BJ (cell line): ENCODE data around the gene RASSF4. TPM values are rescaled to one million over a fixed set of nuclear protein-coding genes. Genes with fewer than 3 reads are reported as not detected.

Experiments
- CTCF ChIA-PET: fragments of 350-600 bp; formaldehyde crosslinking; extraction: SDS; loops from one replicate; lab custom pipeline; 2021; ENCODE audit warnings: antibody characterized with exemption, inconsistent platforms; lab: Yijun Ruan, JAX
- POLR2A ChIA-PET: fragments of 300-600 bp; sonication (Branson Sonifier 250); formaldehyde crosslinking; extraction: SDS; loops from one replicate; lab custom pipeline; 2021; ENCODE audit warnings: antibody characterized with exemption; lab: Charles Lee
- DNase-seq: peaks from one replicate; pipeline ENCODE4 v3.0.0-alpha.2; 2011; ENCODE audit warnings: low read depth
- H3K27me3 ChIP-seq: 2 replicates; pipeline ENCODE4 v1.6.0; 2011; ENCODE audit warnings: low read length; ENCODE audit not compliant: control insufficient read depth, insufficient read depth
- H3K36me3 ChIP-seq: 2 replicates; pipeline ENCODE4 v1.5.1; 2011; ENCODE audit warnings: low read length; ENCODE audit not compliant: control insufficient read depth, insufficient read depth
- H3K4me3 ChIP-seq: 2 replicates; pipeline ENCODE4 v1.5.1; 2011; ENCODE audit warnings: low read depth, mild to moderate bottlenecking, control low read depth, low read length
- polyA plus RNA-seq: library from polyadenylated mRNA; depleted of rRNA; stranded (reverse); fragments of >200 nt; gene quantifications from 2 replicates; pipeline ENCODE4 v1.2.3, GENCODE V29; 2011
- TF ChIP-seq, protein P1 (sequence below): IDR thresholded peaks from 2 replicates; pipeline ENCODE4 v1.5.1; 2011; ENCODE audit warnings: low read depth, mild to moderate bottlenecking, control low read depth, inconsistent platforms, low read length, moderate library complexity; ENCODE audit not compliant: insufficient read depth

RASSF4 gene
- polyA plus RNA-seq, 1 experiment, result 3.9 TPM

DNA sequence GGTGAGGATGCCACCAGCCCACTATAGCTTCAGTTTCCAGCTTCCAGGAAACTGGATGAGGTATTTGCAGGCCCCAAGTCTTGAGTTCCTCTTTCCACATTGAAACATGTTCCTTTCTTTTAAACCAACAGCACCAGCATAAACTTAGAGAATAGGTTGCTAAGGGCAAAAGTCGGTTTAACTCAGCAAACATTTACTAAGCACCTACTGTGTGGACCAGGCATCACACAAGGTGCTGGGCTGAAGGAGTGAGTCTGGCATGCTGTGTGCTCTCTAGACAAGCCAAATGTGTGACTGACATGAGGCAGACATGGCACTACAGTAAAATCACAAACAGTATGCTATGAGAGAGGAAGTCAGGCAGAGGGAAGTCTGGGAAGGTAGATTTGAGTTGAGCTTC is 11.0 kb upstream of the RASSF4 start:
- no peak for DNase-seq
- POLR2A ChIA-PET, result no interaction called here
- Histone ChIP-seq H3K4me3 (no peak overlapping the region), H3K36me3 (no peaks in the 10 kb centered on the region), H3K27me3 (no peaks in the 10 kb centered on the region)
- TF ChIP-seq, protein P1, sequence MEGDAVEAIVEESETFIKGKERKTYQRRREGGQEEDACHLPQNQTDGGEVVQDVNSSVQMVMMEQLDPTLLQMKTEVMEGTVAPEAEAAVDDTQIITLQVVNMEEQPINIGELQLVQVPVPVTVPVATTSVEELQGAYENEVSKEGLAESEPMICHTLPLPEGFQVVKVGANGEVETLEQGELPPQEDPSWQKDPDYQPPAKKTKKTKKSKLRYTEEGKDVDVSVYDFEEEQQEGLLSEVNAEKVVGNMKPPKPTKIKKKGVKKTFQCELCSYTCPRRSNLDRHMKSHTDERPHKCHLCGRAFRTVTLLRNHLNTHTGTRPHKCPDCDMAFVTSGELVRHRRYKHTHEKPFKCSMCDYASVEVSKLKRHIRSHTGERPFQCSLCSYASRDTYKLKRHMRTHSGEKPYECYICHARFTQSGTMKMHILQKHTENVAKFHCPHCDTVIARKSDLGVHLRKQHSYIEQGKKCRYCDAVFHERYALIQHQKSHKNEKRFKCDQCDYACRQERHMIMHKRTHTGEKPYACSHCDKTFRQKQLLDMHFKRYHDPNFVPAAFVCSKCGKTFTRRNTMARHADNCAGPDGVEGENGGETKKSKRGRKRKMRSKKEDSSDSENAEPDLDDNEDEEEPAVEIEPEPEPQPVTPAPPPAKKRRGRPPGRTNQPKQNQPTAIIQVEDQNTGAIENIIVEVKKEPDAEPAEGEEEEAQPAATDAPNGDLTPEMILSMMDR, result no peak
- CTCF ChIA-PET, result interaction anchor here (1.5 to 5.3 kb wide), 3 partner anchors 16 to 43 kb away, joined by 4 to 24 read pairs (median 5); no protein-coding TSS in a partner anchor

DNA sequence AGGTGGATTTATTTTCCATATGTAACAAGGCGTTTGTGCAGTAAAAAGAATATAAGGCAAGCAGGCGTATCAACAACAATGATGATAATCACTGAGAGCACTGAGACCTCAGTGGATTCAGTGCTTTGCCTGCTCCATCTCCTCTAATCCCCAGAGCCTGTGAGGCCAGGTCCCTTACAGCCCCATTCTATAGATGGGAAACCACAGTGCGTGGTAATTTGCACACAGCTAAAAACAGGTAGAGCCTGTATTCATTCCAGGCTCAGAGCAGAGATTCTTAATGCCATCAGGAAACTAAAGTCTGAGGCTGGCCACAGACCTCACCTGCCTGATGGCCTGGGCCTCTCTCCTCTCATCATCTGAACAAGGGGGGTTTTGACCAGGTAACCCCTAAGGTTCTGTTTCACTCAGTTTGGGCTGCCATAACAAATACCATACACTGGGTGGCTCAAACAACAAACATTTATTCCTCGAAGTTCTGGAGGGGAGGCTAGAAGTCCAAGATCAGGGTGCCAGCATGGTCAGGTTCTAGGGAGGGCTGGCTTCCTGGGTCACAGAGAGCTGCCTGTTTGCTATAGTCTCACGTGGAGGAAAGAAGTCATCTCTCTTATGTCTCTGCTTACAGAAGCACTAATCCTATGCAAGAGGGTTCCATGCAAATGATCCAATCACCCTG is 10.3 kb upstream of the RASSF4 start:
- POLR2A ChIA-PET, result no interaction called here
- no peak for DNase-seq
- TF ChIP-seq, protein P1, result no peak
- Histone ChIP-seq H3K36me3 (no peaks in the 10 kb centered on the region), H3K27me3 (no peaks in the 10 kb centered on the region), H3K4me3 (no peak overlapping the region)
- CTCF ChIA-PET, result interaction anchor here (0.8 to 5.3 kb wide), 5 partner anchors 16 to 43 kb away, joined by 3 to 24 read pairs (median 4); no protein-coding TSS in a partner anchor

DNA sequence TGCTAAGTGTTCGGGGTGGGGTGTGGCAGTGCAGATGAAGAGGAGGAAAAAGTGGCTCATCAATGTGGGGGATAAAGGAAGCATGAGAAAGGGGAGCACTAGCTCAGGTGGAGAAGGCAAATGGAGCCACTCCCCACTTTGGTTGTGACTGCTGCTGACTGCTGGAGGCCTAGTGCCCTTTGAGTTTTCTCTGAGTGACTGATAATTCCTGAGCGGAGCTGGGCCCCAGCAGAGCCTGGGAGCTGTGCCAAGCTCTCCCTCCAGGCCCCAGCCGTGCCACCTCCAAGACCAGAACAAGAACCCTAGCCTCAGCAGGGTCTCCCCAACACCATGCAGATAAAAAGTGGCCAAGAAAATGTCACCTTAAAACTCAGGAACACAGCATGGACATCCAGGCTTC is 9.7 kb upstream of the RASSF4 start:
- H3K4me3 ChIP-seq, result no peak overlapping the region
- CTCF ChIA-PET, result interaction anchor here (0.7 to 6.0 kb wide), 7 partner anchors 16 to 42 kb away, joined by 3 to 30 read pairs (median 4); no protein-coding TSS in a partner anchor
- H3K27me3 ChIP-seq, result no peaks in the 10 kb centered on the region
- TF ChIP-seq, protein P1, result no peak
- POLR2A ChIA-PET, result no interaction called here
- no peak for DNase-seq
- H3K36me3 ChIP-seq, result no peaks in the 10 kb centered on the region

DNA sequence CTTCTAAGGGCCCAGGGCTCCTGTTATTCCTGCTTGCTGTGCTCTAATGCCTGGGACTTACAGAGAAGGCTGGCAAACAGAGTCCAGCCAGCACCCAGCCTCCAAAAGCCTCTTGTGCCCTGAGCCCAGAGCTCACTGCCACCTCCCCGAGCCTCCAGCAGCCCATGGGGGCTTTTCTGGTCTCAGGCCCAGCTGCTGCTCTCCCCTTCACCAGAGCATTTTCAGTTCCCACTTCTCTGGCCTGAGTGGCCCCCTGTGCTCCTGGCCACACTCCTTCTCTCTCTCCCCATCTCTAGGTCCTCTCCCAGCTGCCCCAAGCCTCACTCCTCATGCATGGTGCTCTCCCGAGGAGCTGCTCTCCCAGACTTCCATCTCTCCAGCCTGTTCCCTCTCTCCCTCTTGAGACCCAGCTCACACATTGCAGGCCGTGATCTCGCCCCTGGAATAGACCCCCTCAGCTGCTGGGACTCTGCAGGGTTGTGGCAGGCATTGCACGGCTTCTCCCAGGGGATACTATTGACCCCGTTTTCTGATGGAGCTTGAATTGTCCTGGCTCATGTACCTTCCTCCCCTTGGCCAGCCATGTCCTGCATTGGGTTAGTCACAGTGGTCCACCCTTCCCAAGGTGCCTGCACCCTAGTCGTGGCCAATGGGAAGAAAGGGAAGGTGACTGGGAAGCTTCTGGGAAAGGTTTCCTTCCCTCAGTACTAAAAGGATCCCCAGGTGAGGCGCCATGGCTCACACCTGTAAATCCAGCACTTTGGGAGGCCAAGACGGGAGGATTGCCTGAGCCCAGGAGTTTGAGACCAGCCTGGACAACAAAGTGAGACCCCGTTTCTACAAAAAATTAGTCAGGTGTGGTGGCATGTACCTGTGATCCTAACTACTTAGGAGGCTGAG is 9.0 kb upstream of the RASSF4 start:
- Histone ChIP-seq H3K36me3 (no peaks in the 10 kb centered on the region), H3K27me3 (no peaks in the 10 kb centered on the region), H3K4me3 (no peak overlapping the region)
- TF ChIP-seq, protein P1, result no peak
- DNase-seq, result no peak
- ChIA-PET CTCF (interaction anchor here (0.7 to 6.0 kb wide), 5 partner anchors 16 to 41 kb away, joined by 3 to 30 read pairs (median 4); no protein-coding TSS in a partner anchor), POLR2A (no interaction called here)

DNA sequence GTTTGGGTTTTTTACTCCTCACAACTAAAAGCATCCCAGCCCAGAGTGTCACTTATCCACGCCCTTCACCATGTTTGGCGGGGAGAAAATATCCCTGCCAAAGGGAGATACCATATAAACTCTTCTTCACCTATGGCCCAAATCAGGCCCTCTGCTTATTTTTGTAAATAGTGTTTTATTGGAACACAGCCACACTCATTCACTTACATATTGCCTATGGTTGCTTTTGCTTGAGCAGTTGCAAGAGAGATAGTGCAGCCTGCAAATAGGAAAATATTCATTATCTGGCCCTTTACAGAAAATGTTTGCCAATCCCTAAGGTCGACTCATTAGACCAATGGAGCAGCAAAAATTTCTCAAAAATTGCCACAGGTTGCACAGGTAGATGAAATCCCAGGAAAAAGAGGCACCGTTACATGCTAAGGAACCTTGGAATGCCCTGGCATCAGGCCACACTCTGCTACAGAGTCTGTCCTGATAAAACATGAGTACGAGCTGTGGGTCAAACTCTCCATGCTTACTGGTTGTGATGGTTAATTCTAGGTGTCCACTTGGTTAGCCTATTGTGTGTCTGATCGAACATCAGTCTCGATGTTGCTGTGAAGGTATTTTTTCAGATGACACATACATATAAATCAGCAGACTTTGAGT is 7.9 kb upstream of the RASSF4 start:
- H3K27me3 ChIP-seq, result no peaks in the 10 kb centered on the region
- ChIA-PET CTCF (interaction anchor here (1.2 to 6.0 kb wide), 3 partner anchors 14 to 19 kb away, joined by 3 to 30 read pairs (median 4); no protein-coding TSS in a partner anchor), POLR2A (no interaction called here)
- TF ChIP-seq, protein P1, result no peak
- DNase-seq, result no peak
- H3K36me3 ChIP-seq, result no peaks in the 10 kb centered on the region
- no peak overlapping the region for H3K4me3 ChIP-seq
